DOHH2 (cell line): ENCODE measurements around the gene ABCB6.

Experiments
- EZH2phosphoT487 ChIP-seq: fragments of 200-600 bp; sonication (generic); IDR thresholded peaks from 2 replicates; pipeline ENCODE4 v1.6.1; 2017; ENCODE audit warnings: borderline replicate concordance, mild to moderate bottlenecking, antibody characterized with exemption, low read length, moderate library complexity, mixed read lengths
- TF ChIP-seq, protein P1 (sequence below): fragments of 200-600 bp; sonication (generic); IDR thresholded peaks from one replicate; pipeline ENCODE4 v1.5.1; 2014; ENCODE audit warnings: antibody characterized with exemption, mild to moderate bottlenecking, low read depth, low read length; ENCODE audit not compliant: poor library complexity, severe bottlenecking

DNA sequence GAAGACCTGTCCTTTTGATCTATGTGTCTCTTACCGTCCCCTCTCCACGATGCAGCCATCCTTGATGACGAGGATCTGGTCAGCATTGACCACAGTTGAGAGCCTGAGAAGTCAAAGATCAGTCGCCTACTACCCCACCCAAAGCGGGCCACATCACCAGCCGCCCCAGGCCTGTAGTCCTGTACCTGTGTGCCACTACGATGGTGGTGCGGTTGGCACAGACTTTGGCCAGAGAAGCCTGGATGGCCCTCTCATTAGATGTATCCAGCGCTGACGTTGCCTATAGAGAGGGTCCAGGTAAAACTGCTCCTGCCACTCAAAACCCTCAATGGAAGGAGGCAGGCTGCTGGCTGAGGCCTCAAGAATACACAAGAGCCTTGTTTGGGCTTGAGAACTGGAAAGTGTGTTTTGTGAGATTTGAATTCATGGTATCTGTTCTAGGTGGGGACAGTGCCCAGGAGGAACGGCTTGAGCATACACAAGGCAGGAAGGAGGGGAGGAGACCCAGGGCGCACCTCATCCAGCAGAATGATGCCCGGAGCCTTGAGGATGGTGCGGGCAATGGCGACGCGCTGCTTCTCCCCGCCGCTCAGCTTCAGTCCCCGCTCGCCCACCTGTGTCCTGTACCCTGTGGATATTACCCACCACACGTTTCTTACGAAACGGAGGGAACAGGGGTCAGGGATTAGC is 8.4 kb downstream of the ABCB6 start:
- TF ChIP-seq, protein P1, sequence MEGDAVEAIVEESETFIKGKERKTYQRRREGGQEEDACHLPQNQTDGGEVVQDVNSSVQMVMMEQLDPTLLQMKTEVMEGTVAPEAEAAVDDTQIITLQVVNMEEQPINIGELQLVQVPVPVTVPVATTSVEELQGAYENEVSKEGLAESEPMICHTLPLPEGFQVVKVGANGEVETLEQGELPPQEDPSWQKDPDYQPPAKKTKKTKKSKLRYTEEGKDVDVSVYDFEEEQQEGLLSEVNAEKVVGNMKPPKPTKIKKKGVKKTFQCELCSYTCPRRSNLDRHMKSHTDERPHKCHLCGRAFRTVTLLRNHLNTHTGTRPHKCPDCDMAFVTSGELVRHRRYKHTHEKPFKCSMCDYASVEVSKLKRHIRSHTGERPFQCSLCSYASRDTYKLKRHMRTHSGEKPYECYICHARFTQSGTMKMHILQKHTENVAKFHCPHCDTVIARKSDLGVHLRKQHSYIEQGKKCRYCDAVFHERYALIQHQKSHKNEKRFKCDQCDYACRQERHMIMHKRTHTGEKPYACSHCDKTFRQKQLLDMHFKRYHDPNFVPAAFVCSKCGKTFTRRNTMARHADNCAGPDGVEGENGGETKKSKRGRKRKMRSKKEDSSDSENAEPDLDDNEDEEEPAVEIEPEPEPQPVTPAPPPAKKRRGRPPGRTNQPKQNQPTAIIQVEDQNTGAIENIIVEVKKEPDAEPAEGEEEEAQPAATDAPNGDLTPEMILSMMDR: no peak
- TF ChIP-seq EZH2phosphoT487: no peak
